Brain pericyte (primary cell): ENCODE measurements around the gene LHFPL4.

Experiments used
- DNase-seq: peaks from one replicate; pipeline ENCODE4 v3.0.0-alpha.2; 2012; ENCODE audit warnings: low read depth, low spot score

LHFPL4 gene

DNA sequence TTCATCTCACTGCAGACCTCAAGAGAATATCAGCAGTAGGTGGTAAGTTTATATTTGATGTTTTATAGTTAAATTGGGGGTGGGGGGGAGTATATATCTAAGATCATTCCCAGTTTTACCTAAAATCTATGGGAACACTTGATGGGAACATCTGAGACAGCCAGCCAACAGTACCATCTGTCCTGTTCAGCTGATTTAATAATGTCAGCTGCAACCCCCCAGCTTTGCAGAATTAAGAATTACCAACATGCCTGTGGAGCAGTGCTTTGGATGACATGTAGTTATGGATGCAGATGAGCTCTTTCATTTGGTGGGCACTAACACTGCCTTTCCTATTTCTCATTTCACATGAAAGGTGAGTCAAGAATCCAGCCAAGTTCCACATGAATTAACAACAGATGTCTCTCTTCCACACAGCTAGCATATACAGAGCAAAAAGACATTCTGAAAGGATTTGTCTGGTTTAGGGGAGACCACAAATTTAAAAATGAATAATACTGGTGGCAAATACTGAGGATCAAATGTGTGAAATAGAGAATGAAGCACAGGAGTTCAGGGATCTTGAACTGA lies 80.0 kb downstream of the LHFPL4 start:
- DNase-seq = no peak

DNA sequence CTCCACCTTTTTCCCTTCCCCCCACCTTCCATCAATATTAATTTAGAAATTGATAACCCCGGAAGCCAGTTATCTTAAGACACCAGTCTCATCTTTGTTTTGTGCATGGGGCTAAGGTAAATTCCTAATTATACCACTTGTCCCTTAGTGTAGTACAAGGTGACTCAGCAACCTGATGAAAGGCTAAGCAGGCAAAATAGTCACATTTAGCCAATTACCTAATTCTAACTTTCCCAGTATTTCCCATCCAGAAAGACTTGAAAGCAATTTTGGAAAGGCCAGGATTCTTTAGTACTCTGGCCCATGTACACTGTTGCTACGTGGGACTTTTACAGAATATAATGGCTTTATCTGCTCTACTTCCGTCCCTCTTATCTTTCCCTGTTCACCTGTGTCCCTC lies 83.6 kb downstream of the LHFPL4 start:
- DNase-seq = no peak

DNA sequence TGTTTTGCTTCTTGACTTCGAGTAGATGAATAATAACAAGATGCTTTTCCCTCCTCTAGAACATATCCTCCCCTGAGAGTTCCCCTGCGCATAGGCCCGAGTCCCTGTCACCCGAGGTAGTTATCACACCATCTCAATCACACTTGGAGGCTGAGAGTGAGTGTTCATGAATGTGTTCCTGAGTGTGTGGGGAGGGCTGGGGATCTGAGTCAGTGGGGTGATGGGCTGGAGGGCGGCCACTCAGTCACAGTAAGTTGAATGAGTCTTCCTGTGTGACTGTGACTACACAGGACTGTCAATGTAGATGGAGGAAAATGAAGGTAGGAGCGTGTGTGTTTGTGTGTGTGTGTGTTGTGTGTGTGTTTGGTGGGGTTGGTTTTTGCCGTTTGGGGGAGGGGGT lies 85.2 kb downstream of the LHFPL4 start:
- DNase-seq = no peak

DNA sequence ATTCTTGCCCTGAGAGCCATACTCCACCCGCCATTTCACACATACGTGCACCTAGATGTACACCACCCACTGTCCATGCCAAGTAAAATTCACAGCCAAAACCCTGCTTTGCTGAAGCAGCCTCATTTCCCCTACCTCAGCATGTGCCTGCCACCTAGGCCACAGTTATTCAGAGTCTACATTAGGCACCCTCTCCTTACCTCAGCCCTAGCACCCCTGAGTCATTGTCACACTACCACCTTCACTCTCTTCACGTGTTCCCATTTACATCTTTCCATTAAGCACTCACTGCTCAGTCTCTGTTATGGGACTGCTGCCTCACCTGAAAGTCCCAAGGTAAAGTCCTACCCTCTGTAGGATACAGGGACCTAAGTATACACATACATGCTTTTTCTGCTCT lies 86.2 kb downstream of the LHFPL4 start:
- DNase-seq = no peak

DNA sequence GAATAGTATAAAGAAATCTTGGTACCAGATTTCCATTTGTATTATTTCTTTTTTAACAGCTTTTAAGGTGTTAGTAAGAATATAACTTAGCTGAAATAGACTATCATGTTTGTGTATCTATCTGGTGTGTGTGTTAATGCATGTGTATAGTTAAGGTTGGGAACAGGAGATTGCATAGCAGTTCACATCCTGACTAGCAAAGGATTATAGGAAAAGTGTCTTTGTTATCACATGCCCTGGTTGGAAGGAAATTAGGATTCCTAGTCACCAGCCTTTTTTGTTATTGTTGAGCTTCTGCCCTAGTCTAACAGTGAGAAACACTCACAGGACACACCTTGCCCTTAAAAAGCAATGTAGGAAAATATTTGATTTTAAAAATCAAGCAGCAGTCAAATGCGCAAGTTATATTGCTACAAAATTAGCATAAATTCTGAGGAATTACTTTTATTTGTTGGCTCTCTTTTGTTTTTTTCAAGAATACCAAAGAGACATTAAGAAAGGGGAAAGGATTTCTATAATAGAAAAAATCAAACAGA lies 98.0 kb downstream of the LHFPL4 start:
- no peak for DNase-seq

DNA sequence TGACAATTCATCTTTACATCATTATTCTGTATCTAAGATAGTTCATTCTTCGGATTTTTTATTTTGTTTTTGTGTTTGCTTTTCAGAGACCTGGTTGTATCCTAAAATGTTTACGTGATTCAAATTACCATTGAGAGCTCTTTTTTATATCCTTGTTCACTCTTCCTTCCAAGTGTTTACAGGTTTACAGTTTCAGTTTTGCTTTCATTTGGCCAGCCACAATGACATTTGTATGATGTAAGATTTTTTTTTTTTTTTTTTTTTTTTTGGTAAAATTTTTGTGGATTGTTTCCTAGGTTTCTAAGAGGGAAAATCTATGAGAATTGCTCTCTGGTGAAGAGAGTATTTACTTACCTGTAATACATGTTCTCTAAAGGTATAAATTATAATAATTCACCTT lies 101.2 kb downstream of the LHFPL4 start:
- DNase-seq = no peak

DNA sequence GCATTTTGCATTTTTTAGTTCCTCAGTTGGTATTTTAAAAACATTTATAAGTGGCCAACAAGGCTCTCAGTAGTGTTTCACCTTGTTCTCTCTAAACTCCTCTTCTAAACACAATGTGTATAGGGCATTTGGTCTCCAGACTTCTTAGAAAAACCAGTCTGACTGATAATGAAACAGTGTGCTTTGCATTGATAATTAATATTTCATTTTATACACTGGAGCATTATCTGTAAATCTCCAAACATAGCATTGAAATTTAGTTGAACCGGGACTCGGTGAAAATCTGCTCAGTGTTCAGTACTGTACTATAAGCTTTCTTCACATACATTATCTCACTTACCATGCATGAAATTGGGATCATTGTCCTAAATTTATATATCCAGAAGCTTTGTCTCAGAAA lies 102.6 kb downstream of the LHFPL4 start:
- DNase-seq = no peak

DNA sequence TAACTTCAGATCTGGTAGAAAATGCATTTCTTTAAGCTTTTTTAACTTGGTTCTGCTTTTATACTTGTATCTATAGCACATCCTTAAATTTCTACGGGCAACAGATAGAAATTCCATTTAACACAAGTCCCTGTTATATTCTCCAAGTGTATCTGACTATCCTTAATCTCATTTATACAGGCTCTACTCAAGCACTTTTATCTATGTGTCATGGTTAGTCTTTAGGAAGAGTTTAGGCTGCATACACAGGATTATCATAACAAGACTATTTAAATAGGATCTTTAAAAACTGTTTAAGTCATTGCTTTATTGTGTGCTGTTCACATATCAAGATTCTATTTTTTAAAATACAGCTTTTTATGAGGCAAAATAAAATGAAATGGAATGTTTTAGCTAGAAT lies 103.5 kb downstream of the LHFPL4 start:
- no peak for DNase-seq

DNA sequence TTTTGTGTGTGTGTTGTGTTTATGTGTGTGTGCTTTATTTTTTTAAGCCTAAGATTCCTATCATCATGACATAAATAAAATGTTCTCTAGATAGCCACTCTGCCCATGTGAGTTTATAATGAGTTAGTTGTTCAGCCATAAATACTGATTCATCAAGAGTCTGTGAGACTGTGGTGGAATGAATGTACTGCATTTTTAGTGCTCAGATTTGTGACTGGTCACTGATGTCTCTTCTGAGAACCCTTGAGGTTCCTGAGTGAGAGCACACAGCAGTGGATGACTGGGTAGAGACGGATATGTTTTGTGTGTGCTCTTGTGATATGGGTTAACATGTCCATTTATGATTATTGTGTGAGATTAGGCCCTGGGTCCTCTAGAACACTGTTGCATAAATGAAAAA lies 105.0 kb downstream of the LHFPL4 start:
- DNase-seq = no peak
